GM21619 (cell line): ENCODE measurements around the gene TARS2.

ENCODE experiments used
- ATAC-seq: cut with Tn5 transposase; IDR thresholded peaks from one replicate; pipeline ENCODE4 v1.9.1; 2021; ENCODE audit not compliant: unreplicated experiment

TARS2 gene, protein sequence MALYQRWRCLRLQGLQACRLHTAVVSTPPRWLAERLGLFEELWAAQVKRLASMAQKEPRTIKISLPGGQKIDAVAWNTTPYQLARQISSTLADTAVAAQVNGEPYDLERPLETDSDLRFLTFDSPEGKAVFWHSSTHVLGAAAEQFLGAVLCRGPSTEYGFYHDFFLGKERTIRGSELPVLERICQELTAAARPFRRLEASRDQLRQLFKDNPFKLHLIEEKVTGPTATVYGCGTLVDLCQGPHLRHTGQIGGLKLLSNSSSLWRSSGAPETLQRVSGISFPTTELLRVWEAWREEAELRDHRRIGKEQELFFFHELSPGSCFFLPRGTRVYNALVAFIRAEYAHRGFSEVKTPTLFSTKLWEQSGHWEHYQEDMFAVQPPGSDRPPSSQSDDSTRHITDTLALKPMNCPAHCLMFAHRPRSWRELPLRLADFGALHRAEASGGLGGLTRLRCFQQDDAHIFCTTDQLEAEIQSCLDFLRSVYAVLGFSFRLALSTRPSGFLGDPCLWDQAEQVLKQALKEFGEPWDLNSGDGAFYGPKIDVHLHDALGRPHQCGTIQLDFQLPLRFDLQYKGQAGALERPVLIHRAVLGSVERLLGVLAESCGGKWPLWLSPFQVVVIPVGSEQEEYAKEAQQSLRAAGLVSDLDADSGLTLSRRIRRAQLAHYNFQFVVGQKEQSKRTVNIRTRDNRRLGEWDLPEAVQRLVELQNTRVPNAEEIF

DNA sequence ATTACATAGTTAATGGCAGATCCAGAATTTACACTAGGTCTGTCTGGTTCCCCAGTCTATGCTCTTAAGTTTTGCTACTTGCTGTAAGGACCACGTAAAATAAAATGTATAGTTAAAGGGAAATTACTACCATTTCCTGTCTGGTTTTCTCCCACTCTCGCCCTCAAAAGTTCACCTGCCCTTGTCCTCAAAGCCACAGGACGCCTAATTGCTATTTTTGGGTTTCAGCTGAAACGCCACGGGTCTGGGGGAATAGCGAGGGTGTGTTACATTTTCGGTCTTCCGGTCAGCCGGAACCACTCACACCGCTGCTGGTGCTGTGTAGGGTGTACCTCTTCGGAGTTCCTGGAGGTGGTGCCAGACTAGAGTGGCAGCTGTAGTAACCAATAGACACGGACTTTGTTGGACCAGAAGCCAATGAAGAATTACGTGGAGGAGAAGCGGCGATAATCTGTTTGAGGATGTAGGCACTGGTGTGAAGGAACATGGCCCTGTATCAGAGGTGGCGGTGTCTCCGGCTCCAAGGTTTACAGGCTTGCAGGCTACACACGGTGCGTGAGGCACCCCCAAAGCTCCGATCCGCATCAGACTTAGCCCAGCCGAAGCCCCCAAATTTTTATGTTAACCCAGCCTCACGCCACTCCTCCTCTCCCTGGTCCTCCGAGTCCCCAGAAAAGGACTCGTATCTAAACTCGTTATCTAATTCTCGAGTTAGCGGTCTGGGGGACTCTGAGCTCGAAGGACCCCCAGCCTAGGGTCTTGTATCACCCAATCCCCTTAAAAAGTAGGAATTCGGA, at the start of gene TARS2:
Gene TARS2 (plus strand): TSS at position 454 of the 797 bp plus-strand sequence. CDS start 32 bp downstream, at position 486.
- peak; percentile 100 for ATAC-seq

DNA sequence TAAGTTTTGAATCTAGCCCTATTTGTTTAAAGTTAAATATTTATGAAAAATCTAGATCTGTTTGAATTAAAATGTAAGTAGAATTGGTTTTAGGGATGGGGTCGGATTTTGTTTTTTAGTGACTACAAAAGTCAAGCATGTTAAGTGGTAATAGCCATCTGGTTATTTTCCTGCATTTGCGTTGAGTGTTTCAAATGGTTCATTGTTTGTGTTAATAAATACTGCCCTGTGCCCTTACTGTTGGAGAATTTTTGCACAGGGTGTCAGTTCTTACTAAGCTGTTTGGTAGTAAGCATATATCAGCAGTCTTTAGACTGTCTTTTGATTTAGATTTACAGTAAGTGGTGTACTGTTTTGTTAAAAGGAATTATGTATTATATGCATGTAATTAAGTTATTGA, 46.1 kb upstream of the TARS2 start:
- ATAC-seq = no peak

DNA sequence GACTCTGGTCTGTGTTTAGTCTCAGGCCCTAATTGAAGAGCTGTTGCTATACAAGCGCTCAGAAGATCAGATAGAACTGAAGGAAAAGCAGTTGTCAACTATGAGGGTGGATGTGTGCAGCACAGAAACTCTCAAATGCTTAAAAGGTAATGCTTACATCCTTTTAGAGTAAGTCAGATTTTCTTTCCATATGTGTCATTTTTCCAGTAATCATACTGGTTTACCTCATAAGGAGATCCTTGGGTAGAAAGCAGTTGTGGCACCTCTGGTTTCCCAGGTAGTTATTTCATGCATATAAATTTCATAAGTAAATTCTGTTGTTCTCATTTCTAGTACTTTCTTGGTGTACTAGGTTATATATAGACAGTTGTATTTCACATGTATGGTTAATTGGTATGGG, 43.0 kb upstream of the TARS2 start:
- no peak for ATAC-seq

DNA sequence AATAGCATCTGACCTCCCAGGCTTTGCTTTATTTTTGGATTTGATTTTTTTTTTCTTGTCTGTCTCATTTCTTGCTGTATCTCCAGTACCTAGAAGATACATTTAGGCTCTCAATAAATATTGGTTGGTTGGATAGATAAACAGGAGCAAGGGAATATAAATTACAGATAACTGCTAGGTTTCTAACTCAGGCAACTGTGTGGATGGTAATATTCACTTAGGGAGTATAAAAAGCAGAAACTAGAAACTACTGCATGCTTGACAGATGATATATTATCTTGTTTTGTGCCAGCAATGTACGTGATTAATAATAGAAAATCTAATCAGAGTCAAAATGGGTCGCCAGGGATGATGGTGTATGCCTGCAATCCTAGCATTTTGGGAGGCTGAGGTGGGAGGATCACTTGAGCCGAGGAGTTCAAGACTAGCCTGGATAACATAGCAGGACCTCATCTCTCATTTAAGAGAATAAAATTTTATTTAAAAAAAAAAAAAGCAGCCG, 31.0 kb upstream of the TARS2 start:
- ATAC-seq = no peak

DNA sequence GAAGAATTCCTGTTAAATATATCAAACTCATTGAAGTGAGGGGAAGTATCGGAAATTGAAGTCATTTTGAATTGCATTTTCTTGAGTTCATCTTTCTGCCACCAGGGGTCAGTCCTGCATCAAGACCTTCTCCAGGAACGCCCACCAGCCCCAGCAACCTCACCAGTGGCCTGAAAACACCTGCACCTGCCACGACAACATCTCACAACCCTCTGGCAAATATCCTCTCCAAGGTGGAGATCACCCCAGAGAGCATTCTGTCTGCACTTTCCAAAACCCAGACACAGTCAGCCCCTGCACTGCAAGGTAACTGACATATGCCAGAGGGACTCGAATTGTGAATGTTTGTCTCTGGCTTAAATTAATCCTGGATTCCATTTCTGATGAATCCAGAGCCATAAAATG, 22.8 kb upstream of the TARS2 start:
- no peak for ATAC-seq

DNA sequence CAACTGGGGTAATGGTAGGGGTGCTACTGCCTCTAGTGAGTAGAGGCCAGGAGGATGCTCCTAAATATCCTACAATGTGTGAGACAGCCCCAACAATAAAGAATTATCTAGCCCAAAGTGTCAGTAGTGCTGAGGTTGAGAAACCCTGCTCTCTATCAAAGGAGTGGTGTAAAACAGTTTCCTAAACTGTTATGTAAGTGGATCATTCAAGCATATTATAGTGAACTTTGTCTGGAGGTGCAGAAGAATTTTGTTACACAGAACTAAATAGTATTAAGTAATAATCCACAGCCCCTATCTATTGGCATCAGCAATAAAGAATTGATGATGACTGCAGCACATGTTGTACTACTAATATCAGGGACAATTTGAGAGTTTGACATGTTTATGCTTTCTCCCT, 20.3 kb upstream of the TARS2 start:
- no peak for ATAC-seq

DNA sequence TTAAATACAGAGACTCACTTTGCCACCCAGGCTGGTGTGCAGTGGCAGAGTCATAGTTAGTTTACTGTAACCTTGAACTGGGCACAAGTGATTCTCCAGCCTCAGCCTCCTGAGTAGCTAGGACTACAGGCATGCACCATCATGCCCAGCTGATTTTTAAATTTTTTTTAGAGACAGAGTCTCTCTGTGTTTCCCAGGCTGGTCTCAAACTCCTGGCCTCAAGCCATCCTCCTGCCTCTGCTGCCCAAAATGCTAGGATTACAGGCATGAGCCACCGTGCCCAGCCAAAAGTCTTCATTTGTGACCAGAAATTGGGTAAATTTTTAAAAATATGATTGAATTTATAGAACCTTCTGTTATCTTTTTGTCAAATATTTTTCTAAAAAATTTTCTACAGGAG, 17.9 kb upstream of the TARS2 start:
- no peak for ATAC-seq

DNA sequence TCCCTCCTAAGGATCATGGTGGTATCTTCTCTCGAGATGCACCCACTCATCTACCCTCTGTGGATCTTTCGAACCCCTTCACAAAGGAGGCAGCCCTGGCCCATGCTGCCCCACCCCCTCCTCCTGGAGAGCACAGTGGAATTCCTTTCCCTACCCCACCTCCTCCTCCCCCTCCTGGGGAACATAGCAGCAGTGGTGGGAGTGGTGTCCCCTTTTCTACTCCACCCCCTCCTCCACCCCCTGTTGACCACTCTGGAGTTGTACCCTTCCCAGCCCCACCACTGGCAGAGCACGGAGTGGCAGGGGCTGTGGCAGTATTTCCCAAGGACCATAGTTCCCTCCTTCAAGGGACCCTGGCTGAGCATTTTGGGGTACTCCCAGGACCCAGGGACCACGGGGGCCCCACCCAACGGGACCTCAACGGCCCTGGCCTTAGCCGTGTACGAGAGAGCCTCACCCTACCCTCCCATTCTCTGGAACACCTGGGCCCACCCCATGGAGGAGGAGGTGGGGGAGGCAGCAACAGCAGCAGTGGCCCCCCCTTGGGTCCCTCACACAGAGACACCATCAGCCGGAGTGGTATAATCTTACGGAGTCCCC, 14.5 kb upstream of the TARS2 start:
- ATAC-seq = no peak

DNA sequence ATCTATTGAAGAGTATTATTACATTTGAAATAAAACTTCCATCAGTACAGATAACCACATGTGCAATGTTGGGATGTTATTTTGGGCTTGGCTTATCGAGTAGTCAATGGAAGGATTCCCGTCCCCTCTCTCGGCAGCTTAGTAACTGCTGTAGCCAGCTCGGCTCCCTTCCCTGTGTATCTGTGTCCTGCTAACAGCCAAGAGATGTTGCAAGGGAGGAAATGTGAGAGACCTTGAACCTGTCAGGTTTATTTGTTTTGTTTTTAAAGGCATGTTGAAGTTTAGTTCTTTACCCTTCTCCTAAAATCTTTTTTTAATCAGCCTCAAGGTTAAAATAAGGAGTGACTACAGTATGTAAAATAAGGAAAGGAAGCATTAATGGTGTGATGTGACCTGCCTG, 13.6 kb upstream of the TARS2 start:
- no peak for ATAC-seq

DNA sequence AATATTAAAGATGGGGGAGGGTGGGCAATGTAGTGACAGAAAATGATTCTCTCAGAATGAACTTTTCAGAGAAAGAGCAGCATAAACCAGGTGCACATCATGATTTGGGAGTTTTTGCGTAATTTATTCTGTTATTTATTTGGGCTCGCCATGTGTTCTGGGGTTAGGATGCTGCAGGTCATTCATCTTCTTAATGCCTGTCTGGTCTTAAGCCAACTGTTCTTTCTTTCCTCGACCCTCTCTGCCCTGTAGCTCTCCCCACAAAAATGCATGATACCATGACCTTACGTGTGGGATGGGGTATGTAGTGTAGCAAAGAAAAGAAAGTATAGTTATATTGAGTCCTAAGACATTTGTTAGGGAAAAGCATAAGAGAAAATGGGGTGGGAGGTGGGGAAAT, 12.3 kb upstream of the TARS2 start:
- no peak for ATAC-seq

DNA sequence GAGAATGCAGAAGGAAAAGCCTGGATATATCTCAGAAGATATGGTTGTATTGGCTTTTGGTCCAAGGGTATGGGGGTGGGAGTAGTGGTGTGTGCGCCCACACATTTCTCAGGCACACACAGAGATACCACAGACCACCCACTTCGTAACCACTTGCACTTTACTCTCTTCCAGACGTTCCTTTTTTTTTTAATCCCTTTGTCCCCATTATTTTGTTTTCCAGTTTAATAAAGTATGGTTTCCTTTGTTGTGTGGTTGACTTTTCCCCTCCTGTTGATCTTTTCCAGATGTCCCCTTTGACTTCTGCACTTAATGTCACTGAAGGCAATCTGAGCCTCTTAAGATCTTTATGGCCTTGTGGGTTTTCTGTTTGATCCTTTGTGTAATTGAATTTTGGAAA, 10.5 kb upstream of the TARS2 start:
- ATAC-seq = no peak

DNA sequence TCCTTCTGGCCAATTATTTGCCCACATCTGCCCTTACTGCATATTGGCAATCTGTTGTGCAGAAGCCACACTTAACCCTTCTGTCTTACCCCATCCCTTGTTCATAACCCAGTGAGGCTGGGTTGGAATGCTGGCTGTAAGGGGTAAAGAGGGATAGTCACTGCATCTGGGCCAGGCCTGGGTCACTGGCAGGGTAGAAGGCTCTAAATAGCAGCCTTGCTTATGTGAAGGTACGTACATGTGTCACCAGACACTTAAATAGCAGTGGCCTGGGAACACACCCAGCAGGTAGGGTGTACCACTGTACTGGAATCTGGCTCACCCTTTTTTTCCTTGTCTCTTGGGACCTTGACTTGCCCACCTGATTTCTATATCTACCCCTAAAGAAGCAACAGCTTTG, 9.9 kb upstream of the TARS2 start:
- no peak for ATAC-seq

DNA sequence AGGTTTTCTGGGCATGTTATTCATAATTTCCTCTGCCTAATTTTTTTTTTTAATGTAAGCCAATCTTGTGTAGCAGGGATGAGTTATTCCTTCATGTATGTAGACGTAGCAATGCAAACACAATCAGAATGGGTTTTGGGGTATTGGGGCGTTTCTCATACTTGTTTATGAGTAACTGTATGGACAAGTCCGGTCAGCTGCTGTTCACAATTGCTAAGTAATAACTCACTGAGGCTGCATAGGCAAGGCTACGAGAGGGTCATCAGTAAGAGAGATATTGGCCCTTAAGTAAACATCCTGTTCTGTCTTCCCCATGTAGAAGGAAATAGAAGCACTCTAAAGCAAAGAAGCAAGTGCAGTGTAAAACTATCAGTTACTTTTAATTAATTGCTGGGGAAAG, 9.5 kb upstream of the TARS2 start:
- ATAC-seq = no peak

DNA sequence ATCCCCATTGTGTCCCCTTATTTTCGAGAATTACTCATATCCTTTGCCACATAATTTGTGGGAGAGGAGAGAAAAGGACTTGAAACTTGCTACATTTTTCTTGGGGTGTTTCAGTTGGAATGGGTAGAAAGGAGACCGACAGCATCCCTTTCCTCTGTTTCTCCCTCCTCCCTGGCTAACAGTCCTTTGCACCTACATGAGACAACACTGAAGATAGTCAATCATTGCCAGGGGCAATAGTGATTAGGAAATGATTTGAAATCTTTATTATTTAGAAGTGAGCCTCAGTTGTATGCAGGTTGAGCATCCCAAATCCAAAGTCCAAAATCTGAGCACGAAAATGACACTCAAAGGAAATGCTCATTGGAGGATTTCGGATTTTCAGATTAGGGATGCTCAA, 7.8 kb upstream of the TARS2 start:
- ATAC-seq = no peak

DNA sequence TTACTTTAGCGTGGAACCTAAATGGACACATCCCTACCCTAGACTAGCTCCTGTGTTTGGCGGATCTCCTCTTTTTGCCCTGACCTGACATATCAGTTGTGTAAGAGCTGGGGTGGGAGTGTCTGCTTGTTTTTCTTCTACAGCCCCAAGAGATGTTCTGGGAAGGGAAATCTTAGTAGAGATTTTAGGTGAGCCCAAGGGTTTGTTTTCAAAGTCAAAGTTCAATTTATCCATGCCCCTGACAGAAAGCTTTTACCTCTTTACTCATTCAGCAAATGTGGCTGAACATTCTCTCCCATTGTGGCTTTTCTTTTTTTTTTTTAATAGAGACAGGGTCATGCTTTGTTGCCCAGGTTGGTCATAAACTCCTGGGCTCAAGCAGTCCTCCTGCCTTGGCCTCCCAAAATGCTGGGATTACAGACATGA, 7.3 kb upstream of the TARS2 start:
- no peak for ATAC-seq

DNA sequence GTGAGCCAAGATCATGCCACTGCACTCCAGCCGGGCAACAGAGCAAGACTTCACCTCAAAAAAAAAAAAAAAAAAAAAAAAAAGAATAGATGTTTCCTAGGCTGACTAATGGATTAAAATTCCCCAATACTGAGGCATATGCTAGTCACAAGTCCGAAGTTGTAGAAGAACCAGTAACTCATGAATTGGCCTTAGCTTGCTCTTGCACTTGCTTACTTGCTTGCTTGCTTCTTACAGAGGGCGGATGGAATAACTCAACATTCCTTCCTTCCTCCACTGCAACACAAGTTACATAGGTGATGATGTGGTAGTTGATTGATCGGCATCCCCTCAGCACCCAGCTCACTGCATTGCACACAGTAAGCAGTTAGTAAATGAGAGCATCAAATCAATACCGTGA, 2.8 kb upstream of the TARS2 start:
- no peak for ATAC-seq

DNA sequence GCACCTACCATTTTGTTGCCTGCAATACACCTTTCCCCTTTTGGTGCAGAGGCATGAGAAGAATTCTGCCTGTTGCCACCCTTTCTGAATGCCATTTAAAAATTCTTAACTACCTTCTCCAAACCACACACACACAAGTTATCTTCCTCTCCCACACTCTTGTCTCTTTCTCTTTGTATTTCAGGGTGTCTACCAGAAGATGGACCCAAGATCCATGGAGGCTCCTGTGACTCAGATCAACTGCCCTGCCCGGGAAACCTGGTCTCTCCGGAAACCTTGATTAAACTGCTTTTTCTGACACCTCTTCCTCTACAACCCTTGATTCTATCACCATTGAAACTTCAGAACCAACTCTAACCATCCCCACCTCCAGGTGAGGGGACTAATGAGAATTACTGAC, 2.4 kb upstream of the TARS2 start:
- ATAC-seq = no peak

DNA sequence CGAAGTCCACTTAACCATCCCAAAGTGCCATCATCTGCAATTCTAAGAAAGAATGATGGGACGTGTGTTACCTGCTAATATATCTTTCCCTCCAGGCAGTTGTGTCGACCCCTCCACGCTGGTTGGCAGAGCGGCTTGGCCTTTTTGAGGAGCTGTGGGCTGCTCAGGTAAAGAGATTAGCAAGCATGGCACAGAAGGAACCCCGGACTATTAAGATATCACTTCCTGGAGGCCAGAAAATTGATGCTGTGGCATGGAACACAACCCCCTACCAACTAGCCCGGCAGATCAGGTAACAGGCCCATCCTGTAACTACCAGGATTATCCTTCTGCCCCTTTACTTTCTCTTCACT, 520 bp downstream of the TARS2 start:
- ATAC-seq = no peak

DNA sequence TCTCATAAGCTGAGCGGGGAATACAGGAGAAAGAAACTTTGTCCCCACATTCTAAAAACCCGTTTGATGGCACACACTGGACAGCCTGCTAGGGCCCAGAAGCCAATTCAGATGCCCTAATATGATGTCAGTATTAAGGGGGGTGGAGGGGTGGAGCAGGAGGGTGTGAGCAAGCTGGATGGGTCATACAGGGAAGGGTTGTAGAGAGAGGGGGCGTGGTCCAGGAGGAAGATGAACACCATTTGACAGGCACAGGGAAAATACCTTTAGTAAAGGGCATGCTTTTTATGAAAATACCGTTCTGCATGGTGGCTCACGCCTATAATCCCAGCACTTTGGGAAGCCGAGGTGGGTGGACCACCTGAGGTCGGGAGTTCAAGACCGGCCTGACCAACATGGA, 6.0 kb downstream of the TARS2 start:
- no peak for ATAC-seq

DNA sequence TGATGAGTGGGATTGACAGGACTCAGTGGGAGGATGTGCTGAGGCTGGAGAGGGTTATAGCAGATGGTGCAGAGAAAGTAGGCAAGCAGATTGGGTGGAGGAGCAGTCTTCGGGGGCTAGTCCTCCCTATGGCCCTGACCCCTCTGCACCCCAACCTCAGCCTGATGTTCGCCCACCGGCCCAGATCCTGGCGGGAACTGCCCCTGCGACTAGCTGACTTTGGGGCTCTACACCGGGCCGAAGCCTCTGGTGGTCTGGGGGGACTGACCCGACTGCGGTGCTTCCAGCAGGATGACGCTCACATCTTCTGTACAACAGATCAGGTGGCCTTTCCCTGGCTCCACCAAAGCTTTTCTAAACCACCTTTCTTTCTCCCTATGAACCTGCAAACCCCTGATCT, 11.1 kb downstream of the TARS2 start:
- ATAC-seq = no peak

DNA sequence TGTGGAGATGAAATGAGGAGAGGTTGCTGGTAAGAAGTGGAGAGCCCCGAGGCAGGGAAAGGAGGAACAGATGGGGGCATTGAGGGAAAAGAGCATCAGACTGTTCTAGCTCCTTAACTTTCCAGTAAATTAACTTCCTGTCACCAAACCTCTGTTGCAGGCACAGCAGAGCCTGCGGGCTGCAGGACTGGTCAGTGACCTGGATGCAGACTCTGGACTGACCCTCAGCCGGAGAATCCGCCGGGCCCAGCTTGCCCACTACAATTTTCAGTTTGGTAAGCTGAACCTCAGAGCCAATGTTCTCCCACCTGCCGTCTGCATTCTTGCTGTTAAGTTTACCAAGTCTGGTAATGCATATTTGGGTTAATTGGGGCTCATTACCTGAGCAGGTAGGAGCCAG, 18.2 kb downstream of the TARS2 start:
- no peak for ATAC-seq
